Measurements from ENCODE around the gene LAPTM5. TPM values are rescaled to one million over a fixed set of nuclear protein-coding genes. Genes with fewer than 3 reads are reported as not detected.
A peak's percentile ranks its signal among the peaks of the same experiment; 100 is the strongest.

The LAPTM5 gene
- not detected in 2 replicates for total RNA-seq (ENCODE audit: low replicate concordance)

GRCh38 chr1:30757352-30758120, at the start of gene LAPTM5:
TSS of gene LAPTM5 (minus strand) at chr1:30757774. CDS start at chr1:30757745, 29 bp downstream.
- H3K79me2 ChIP-seq (ENCODE audit: low read depth), result no peaks in the 10 kb centered on the region
- no peaks in the 10 kb centered on the region for H3K27me3 ChIP-seq
- H3K9ac ChIP-seq, result no peak within 1 kb of the TSS
- TF ChIP-seq EZH2 (IDR thresholded peaks at IDR 0.05) (no peak), CTCF (IDR thresholded peaks at IDR 0.05) (no peak), EZH2phosphoT487 (IDR thresholded peaks at IDR 0.05) (no peak)
- no peaks in the 10 kb centered on the region for H3F3A ChIP-seq (ENCODE audit: low read depth)
- no peak within 1 kb of the TSS for H3K4me3 ChIP-seq
- no peak for DNase-seq (ENCODE audit: low spot score)
- peaks cover 19% of the 10 kb centered on the region for H3K4me1 ChIP-seq
- no peaks in the 10 kb centered on the region for H4K20me1 ChIP-seq (ENCODE audit: low read depth)
- no peaks in the 10 kb centered on the region for H3K9me3 ChIP-seq (ENCODE audit: low read depth)
- H3K4me3 Mint-ChIP-seq, result no peak within 1 kb of the TSS
- peaks cover 5% of the 10 kb centered on the region for H3K9me3 Mint-ChIP-seq
- peak within 1 kb of the TSS; percentile 73 for H3K27ac Mint-ChIP-seq
- H3K36me3 Mint-ChIP-seq, result no peaks in the 10 kb centered on the region
- no peak within 1 kb of the TSS for H2AFZ ChIP-seq (replicated peaks)
- no peak within 1 kb of the TSS for H3K4me2 ChIP-seq
- H3K4me1 Mint-ChIP-seq, result peaks cover 33% of the 10 kb centered on the region
- no peak within 1 kb of the TSS for H3K27ac ChIP-seq
- no peaks in the 10 kb centered on the region for H3K36me3 ChIP-seq
- peaks cover 3% of the 10 kb centered on the region for H3K27me3 Mint-ChIP-seq (ENCODE audit: insufficient read depth, low read depth)

- peaks cover 47% of the 10 kb centered on the region for H3K4me1 ChIP-seq
- H3K27me3 Mint-ChIP-seq (ENCODE audit: insufficient read depth, low read depth), result peaks cover 18% of the 10 kb centered on the region
- no peak overlapping the region for H3K9ac ChIP-seq
- no peaks in the 10 kb centered on the region for H4K20me1 ChIP-seq (ENCODE audit: low read depth)
- DNase-seq (ENCODE audit: low spot score), result no peak
- no peaks in the 10 kb centered on the region for H3K9me3 Mint-ChIP-seq
- H3K4me3 ChIP-seq, result no peak overlapping the region
- H3K36me3 ChIP-seq, result no peaks in the 10 kb centered on the region
- H3K4me1 Mint-ChIP-seq, result peaks cover 86% of the 10 kb centered on the region
- no peak for TF ChIP-seq EZH2phosphoT487 (IDR thresholded peaks at IDR 0.05)
- TF ChIP-seq CTCF (IDR thresholded peaks at IDR 0.05), result no peak
- no peak for TF ChIP-seq EZH2 (IDR thresholded peaks at IDR 0.05)
- H3K27ac ChIP-seq, result no peak overlapping the region
- H3K36me3 Mint-ChIP-seq, result no peaks in the 10 kb centered on the region
- H3K27ac Mint-ChIP-seq, result no peak overlapping the region
- H3K27me3 ChIP-seq, result no peaks in the 10 kb centered on the region
- H3K4me2 ChIP-seq, result no peak overlapping the region
- H3K79me2 ChIP-seq (ENCODE audit: low read depth), result no peaks in the 10 kb centered on the region
- H3K9me3 ChIP-seq (ENCODE audit: low read depth), result no peaks in the 10 kb centered on the region
- H3F3A ChIP-seq (ENCODE audit: low read depth), result peaks cover 20% of the 10 kb centered on the region
- no peak overlapping the region for H2AFZ ChIP-seq (replicated peaks)
- H3K4me3 Mint-ChIP-seq, result no peak overlapping the region
These were observed 49.1 kb upstream of the LAPTM5 start for GRCh38 chr1:30806381-30807317.

GRCh38 chr1:30805304-30806003, 47.9 kb upstream of the LAPTM5 start:
- Histone ChIP-seq H3F3A (ENCODE audit: low read depth) (peaks cover 20% of the 10 kb centered on the region), H3K27me3 (no peaks in the 10 kb centered on the region), H3K4me3 (no peak overlapping the region), H3K36me3 (no peaks in the 10 kb centered on the region), H3K9me3 (ENCODE audit: low read depth) (no peaks in the 10 kb centered on the region), H3K4me2 (no peak overlapping the region), H3K4me1 (peaks cover 47% of the 10 kb centered on the region), H3K79me2 (ENCODE audit: low read depth) (no peaks in the 10 kb centered on the region), H4K20me1 (ENCODE audit: low read depth) (no peaks in the 10 kb centered on the region), H3K9ac (no peak overlapping the region), H2AFZ (replicated peaks) (no peak overlapping the region), H3K27ac (no peak overlapping the region)
- no peak for DNase-seq (ENCODE audit: low spot score)
- no peak for TF ChIP-seq EZH2phosphoT487 (IDR thresholded peaks at IDR 0.05)
- TF ChIP-seq EZH2 (IDR thresholded peaks at IDR 0.05), result no peak
- TF ChIP-seq CTCF (IDR thresholded peaks at IDR 0.05), result no peak
- Mint-ChIP-seq H3K27ac (peak overlapping the region; percentile 92), H3K27me3 (ENCODE audit: insufficient read depth, low read depth) (peaks cover 18% of the 10 kb centered on the region), H3K4me3 (peak overlapping the region; percentile 46), H3K36me3 (no peaks in the 10 kb centered on the region), H3K4me1 (peaks cover 89% of the 10 kb centered on the region), H3K9me3 (no peaks in the 10 kb centered on the region)

All from neural progenitor cell (in vitro differentiated cells).